Nephron progenitor cell (in vitro differentiated cells): ENCODE measurements around the gene ATP13A4.

ENCODE experiments used
- DNase-seq: peaks from one replicate; pipeline ENCODE4 v3.0.0; 2021
- H3K27ac Mint-ChIP-seq: 2 replicates; pipeline ENCODE4 v1.8.0; 2021; ENCODE audit warnings: mild to moderate bottlenecking, moderate library complexity, mixed read lengths
- H3K27me3 Mint-ChIP-seq: 2 replicates; pipeline ENCODE4 v1.8.0; 2021; ENCODE audit warnings: mild to moderate bottlenecking, low read depth, mixed read lengths; ENCODE audit not compliant: poor library complexity
- H3K36me3 Mint-ChIP-seq: 2 replicates; pipeline ENCODE4 v1.8.0; 2021; ENCODE audit warnings: low read depth, mixed read lengths
- H3K4me1 Mint-ChIP-seq: 2 replicates; pipeline ENCODE4 v1.8.0; 2021; ENCODE audit warnings: mixed read lengths
- H3K4me3 Mint-ChIP-seq: 2 replicates; pipeline ENCODE4 v1.8.0; 2021; ENCODE audit warnings: mild to moderate bottlenecking, moderate library complexity, mixed read lengths
- H3K9me3 Mint-ChIP-seq: 2 replicates; pipeline ENCODE4 v1.8.0; 2021; ENCODE audit warnings: mild to moderate bottlenecking, moderate library complexity, mixed read lengths
- TF ChIP-seq, protein P1 (sequence below): fragments of 200-600 bp; sonication (generic); IDR thresholded peaks from 2 replicates; pipeline ENCODE4 v1.5.0; 2021; ENCODE audit warnings: antibody characterized with exemption

Gene ATP13A4

DNA sequence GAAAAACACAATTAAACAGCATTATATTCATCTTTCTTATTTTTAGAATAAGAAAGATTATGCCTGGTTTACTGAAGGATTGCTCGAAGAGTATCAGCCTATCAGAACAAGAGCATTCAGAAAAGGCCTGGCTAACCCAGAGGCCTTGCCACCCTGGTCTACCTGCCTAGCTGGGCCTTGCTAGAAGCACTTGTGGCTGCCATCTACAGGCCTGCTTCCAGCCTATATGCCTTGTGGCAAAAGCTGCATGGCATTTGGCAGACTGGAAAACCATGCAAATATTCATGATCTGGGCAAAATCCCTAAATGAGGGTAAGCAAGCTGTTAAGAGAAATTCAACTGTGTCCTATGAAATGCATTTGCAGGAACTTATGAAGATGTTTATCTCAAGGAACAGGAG, 9.3 kb upstream of the ATP13A4 start:
- Mint-ChIP-seq H3K27me3 (no peaks in the 10 kb centered on the region), H3K36me3 (no peaks in the 10 kb centered on the region), H3K9me3 (no peaks in the 10 kb centered on the region), H3K4me1 (peaks cover 5% of the 10 kb centered on the region), H3K4me3 (no peak overlapping the region), H3K27ac (no peak overlapping the region)
- no peak for DNase-seq
- TF ChIP-seq, protein P1, sequence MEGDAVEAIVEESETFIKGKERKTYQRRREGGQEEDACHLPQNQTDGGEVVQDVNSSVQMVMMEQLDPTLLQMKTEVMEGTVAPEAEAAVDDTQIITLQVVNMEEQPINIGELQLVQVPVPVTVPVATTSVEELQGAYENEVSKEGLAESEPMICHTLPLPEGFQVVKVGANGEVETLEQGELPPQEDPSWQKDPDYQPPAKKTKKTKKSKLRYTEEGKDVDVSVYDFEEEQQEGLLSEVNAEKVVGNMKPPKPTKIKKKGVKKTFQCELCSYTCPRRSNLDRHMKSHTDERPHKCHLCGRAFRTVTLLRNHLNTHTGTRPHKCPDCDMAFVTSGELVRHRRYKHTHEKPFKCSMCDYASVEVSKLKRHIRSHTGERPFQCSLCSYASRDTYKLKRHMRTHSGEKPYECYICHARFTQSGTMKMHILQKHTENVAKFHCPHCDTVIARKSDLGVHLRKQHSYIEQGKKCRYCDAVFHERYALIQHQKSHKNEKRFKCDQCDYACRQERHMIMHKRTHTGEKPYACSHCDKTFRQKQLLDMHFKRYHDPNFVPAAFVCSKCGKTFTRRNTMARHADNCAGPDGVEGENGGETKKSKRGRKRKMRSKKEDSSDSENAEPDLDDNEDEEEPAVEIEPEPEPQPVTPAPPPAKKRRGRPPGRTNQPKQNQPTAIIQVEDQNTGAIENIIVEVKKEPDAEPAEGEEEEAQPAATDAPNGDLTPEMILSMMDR, result no peak

DNA sequence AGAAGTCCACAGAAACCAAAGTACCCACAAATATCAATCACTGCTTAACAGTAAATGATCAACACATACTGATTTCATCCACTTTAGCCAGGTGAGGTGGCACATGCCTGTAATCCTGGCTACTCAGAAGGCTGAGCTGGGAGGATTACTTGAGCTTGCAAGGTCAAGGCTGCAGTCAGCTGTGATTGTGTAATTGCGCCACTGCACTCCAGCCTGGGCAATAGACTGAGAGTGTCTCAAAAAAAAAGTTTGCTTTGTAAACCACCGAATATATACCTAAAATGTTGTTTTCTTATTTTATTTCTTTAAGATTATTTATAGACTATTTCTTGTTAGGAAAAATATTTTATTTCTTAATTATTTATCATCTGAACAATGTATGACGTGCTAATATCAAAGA, 8.7 kb upstream of the ATP13A4 start:
- Mint-ChIP-seq H3K9me3 (no peaks in the 10 kb centered on the region), H3K4me1 (peaks cover 5% of the 10 kb centered on the region), H3K27me3 (no peaks in the 10 kb centered on the region), H3K36me3 (no peaks in the 10 kb centered on the region), H3K4me3 (no peak overlapping the region), H3K27ac (no peak overlapping the region)
- TF ChIP-seq, protein P1, result no peak
- no peak for DNase-seq

DNA sequence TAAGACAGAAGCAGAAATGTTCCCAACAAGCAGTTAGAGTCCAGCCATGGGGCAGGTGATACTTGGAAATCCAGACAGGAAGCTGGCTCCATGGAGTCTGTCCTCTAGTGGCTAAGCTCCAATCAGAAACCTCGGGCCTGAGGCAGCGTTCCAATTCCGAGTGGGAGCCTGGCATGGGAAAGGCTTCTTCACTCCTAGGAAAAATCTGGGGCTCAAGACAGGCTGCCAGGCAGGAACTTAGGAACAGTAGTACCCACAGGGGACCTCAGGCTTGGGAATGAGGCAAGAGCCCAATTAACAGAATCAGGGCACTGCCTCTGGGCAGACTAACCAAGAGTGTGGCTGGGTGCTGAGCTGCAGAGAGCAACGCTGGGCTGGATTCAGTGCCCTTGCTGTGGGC, 6.2 kb upstream of the ATP13A4 start:
- peaks cover 2% of the 10 kb centered on the region for H3K27me3 Mint-ChIP-seq
- TF ChIP-seq, protein P1, result no peak
- H3K4me1 Mint-ChIP-seq, result peaks cover 5% of the 10 kb centered on the region
- no peak overlapping the region for H3K27ac Mint-ChIP-seq
- no peaks in the 10 kb centered on the region for H3K36me3 Mint-ChIP-seq
- H3K9me3 Mint-ChIP-seq, result no peaks in the 10 kb centered on the region
- H3K4me3 Mint-ChIP-seq, result no peak overlapping the region
- no peak for DNase-seq

DNA sequence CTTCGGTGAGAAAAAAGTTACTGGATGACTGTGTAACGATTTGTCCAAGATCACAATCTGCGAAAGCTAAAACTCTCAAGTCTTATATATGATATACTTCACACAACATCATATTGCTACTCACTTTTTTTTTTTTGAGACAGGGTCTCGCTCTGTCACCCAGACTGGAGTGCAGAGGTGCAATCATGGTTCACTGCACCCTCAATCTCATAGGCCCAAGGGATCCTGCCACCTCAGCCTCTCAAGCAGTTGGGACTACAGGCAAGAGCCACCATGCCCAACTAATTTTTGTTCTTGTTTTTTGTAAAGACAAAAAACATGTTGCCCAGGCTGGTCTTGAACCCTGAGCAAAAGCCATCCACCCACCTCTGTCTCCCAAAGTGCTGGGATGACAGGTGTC, 5.4 kb upstream of the ATP13A4 start:
- Mint-ChIP-seq H3K36me3 (no peaks in the 10 kb centered on the region), H3K27me3 (peaks cover 2% of the 10 kb centered on the region), H3K27ac (no peak overlapping the region), H3K4me1 (peaks cover 5% of the 10 kb centered on the region), H3K9me3 (no peaks in the 10 kb centered on the region), H3K4me3 (no peak overlapping the region)
- DNase-seq, result no peak
- TF ChIP-seq, protein P1, result no peak

DNA sequence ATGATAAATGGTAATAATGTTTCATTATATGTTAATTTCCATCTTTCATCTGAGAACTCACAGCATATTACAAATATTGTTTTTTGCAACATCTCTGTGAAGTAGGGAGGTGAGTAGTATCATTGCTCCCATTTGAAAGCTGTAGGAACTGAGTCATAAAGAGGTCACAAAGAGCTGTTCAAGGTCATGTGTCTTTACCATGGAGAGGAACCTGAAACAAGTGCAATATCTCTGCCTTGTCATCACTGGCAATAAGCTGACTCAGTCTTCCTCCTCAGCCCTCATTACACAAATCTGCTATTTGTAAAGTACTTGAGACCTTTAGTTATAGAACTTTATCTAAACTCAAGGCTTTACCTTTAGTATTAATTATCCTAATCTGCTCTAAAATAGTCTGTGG, 4.4 kb upstream of the ATP13A4 start:
- TF ChIP-seq, protein P1, result no peak
- Mint-ChIP-seq H3K9me3 (no peaks in the 10 kb centered on the region), H3K36me3 (no peaks in the 10 kb centered on the region), H3K27me3 (peaks cover 2% of the 10 kb centered on the region), H3K4me1 (peaks cover 13% of the 10 kb centered on the region), H3K4me3 (no peak overlapping the region), H3K27ac (no peak overlapping the region)
- DNase-seq, result no peak

DNA sequence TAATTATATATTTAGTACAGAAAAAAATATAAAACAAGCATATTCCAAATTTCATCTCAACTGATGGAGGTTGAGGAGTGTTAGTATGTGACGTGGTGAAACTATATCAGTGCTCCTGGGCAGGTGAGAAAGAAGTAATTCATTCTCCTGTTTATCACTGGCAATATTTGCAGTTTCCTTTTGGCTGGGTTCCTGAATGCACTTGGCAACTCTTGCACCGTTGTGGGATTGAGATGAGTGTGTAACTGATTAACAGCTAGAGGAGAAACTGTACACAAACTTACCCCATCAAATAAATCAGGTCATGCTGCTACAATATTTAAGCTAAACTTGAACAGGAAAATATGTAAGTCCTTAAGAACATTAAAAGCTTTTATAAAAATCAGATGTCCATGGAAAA, 2.1 kb upstream of the ATP13A4 start:
- Mint-ChIP-seq H3K36me3 (no peaks in the 10 kb centered on the region), H3K4me1 (peaks cover 13% of the 10 kb centered on the region), H3K9me3 (no peaks in the 10 kb centered on the region), H3K4me3 (no peak overlapping the region), H3K27me3 (peaks cover 2% of the 10 kb centered on the region), H3K27ac (no peak overlapping the region)
- TF ChIP-seq, protein P1, result no peak
- DNase-seq, result no peak
